ENCODE results near the gene PCBP3.

DNA sequence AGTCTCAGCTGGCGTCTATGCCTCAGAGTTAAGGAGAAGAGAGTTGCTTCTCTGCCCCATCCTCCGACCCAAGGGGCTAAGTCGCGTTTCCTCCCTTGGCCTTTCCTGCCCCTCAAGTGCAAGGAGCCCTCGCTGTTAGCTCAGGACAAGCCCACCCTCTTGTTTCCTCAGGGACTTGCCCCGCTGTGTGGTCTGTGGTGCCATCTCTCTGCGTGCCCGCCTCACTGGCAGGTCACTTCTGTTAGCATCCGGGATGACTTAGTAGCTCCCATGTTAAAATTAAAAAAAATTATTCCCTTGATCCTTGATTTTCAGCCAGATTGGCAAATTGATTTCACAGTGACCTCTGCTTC, 96.5 kb downstream of the PCBP3 start:
- no peak for TF ChIP-seq YY1 (IDR thresholded peaks at IDR 0.05; ENCODE audit: insufficient read depth, insufficient read length)
- TF ChIP-seq ZNF274 (IDR thresholded peaks at IDR 0.05; ENCODE audit: low read depth, low read length): no peak
- TF ChIP-seq SUZ12 (IDR thresholded peaks at IDR 0.05; ENCODE audit: extremely low read depth, insufficient read depth, insufficient read length): no peak
